OCI-LY3 (cell line): ENCODE results near the gene UBXN2A.

Experiments
- EZH2phosphoT487 ChIP-seq: fragments of 200-600 bp; shearing (Covaris generic); IDR thresholded peaks from 2 replicates; pipeline ENCODE4 v1.6.1; 2018; ENCODE audit warnings: antibody characterized with exemption, mixed run types, low read depth
- TF ChIP-seq, protein P1 (sequence below): fragments of 200-600, 300-600 bp; sonication (generic); IDR thresholded peaks from 2 replicates; pipeline ENCODE4 v1.5.1; 2014; ENCODE audit warnings: antibody characterized with exemption, low read length, low read depth

DNA sequence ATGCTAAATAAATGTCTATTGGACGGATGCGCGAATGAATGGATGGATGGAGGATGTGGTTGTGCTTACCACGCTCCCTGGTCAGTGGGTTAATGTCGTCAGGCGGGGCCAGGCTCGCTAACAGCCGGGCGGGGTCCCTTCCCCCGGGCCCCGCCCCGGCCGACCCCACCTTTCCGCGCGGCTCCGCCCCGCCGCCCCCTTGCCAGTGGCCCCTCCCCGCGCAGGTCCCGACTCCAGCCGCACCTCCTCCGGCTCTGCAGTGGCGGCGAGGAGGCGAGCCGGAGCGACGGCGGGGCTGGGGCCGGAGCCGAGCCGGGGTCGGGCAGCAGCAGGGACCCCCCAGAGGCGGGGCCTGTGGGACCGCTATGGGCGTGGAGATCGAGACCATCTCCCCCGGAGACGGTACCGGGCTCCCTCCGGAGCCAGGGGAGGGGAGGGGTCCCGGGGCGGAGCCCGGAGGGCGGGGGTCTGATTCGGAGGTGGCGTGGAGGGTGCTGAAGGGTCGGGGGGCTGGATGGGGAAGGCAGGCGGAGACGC is 109.3 kb downstream of the UBXN2A start, which contains the start of gene FKBP1B:
- TF ChIP-seq, protein P1, sequence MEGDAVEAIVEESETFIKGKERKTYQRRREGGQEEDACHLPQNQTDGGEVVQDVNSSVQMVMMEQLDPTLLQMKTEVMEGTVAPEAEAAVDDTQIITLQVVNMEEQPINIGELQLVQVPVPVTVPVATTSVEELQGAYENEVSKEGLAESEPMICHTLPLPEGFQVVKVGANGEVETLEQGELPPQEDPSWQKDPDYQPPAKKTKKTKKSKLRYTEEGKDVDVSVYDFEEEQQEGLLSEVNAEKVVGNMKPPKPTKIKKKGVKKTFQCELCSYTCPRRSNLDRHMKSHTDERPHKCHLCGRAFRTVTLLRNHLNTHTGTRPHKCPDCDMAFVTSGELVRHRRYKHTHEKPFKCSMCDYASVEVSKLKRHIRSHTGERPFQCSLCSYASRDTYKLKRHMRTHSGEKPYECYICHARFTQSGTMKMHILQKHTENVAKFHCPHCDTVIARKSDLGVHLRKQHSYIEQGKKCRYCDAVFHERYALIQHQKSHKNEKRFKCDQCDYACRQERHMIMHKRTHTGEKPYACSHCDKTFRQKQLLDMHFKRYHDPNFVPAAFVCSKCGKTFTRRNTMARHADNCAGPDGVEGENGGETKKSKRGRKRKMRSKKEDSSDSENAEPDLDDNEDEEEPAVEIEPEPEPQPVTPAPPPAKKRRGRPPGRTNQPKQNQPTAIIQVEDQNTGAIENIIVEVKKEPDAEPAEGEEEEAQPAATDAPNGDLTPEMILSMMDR: no peak
- no peak for TF ChIP-seq EZH2phosphoT487
